GM12878 (cell line): ENCODE results near the gene SPIRE1.

ENCODE experiments used
- BRCA1 ChIP-seq: IDR thresholded peaks from 2 replicates; pipeline ENCODE4 v1.6.1; 2011; ENCODE audit warnings: low read depth, low read length, improper control_type of control experiment
- CEBPB ChIP-seq, 2 experiments: fragments of 150-350 bp in 1 of 2; IDR thresholded peaks; 2 replicates each; pipeline ENCODE4 v1.6.1; 2012 to 2014; ENCODE audit warnings: low read depth in 2 of 2, low read length in 2 of 2, borderline replicate concordance in 1 of 2, inconsistent platforms in 1 of 2
- EP300 ChIP-seq, 2 experiments: fragments of 150-350 bp in 1 of 2; IDR thresholded peaks; 2 replicates each; pipeline ENCODE4 v1.6.1; 2011 to 2012; ENCODE audit warnings: low read depth in 2 of 2, low read length in 2 of 2, borderline replicate concordance in 1 of 2, improper control_type of control experiment in 1 of 2, inconsistent platforms in 1 of 2; ENCODE audit not compliant: control insufficient read depth in 1 of 2
- FOS ChIP-seq: IDR thresholded peaks from 3 replicates; pipeline ENCODE4 v1.6.1; 2011; ENCODE audit warnings: borderline replicate concordance; ENCODE audit not compliant: insufficient read length; ENCODE audit errors: extremely low read depth
- TF ChIP-seq, protein P1 (sequence below), 3 experiments: IDR thresholded peaks in 2 of 3; conservative IDR thresholded peaks in 1 of 3; 2 replicates each; pipeline ENCODE4 v1.5.1; 2011; ENCODE audit warnings: low read depth in 3 of 3, low read length in 3 of 3, mild to moderate bottlenecking in 3 of 3, control low read depth in 2 of 3, moderate library complexity in 2 of 3, inconsistent platforms in 1 of 3, mixed read lengths in 1 of 3; ENCODE audit not compliant: control insufficient read depth in 2 of 3, insufficient read depth in 1 of 3; ENCODE audit errors: extremely low read depth in 1 of 3

DNA sequence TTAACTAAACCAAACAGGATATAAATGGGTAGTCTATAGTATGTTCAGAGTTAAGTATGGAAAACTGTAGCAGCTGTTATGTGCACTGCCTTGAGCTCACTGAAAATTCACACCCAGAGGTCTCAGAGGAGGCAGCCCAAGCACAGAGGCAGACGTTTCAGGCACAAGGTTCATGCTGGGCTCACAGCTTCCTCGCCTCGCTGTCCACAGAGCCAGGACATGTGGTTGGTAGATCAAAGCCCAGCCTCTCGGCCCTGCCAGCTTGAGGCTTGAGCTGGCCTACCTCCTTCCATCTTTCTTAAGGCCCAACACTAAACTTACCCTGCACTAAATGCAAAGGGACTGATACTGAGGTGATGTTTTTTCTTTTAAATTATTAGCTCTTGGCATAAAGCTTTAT lies 206.5 kb downstream of the SPIRE1 start:
- no peak for TF ChIP-seq FOS
- TF ChIP-seq BRCA1, result no peak
- TF ChIP-seq, protein P1, sequence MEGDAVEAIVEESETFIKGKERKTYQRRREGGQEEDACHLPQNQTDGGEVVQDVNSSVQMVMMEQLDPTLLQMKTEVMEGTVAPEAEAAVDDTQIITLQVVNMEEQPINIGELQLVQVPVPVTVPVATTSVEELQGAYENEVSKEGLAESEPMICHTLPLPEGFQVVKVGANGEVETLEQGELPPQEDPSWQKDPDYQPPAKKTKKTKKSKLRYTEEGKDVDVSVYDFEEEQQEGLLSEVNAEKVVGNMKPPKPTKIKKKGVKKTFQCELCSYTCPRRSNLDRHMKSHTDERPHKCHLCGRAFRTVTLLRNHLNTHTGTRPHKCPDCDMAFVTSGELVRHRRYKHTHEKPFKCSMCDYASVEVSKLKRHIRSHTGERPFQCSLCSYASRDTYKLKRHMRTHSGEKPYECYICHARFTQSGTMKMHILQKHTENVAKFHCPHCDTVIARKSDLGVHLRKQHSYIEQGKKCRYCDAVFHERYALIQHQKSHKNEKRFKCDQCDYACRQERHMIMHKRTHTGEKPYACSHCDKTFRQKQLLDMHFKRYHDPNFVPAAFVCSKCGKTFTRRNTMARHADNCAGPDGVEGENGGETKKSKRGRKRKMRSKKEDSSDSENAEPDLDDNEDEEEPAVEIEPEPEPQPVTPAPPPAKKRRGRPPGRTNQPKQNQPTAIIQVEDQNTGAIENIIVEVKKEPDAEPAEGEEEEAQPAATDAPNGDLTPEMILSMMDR (IDR thresholded peaks at IDR 0.05 in 2 of 3, conservative IDR thresholded peaks at IDR 0.05 in 1 of 3; ENCODE audit: control insufficient read depth in 2 of 3, extremely low read depth in 1 of 3, insufficient read depth in 1 of 3, low read depth in 3 of 3, low read length in 3 of 3), result no peak
- no peak for TF ChIP-seq EP300 (IDR thresholded peaks at IDR 0.05; ENCODE audit: borderline replicate concordance in 1 of 2, control insufficient read depth in 1 of 2, low read depth in 2 of 2, low read length in 2 of 2)
- no peak for TF ChIP-seq CEBPB (IDR thresholded peaks at IDR 0.05; ENCODE audit: borderline replicate concordance in 1 of 2, low read depth in 2 of 2, low read length in 2 of 2)
